Measurements from ENCODE around the gene LRRN2. TPM values are rescaled to one million over a fixed set of nuclear protein-coding genes. Genes with fewer than 3 reads are reported as not detected.

The LRRN2 gene
- total RNA-seq, 4 donors from 2014 or later = 1.8 to 6.4 (median 4.1) TPM

DNA sequence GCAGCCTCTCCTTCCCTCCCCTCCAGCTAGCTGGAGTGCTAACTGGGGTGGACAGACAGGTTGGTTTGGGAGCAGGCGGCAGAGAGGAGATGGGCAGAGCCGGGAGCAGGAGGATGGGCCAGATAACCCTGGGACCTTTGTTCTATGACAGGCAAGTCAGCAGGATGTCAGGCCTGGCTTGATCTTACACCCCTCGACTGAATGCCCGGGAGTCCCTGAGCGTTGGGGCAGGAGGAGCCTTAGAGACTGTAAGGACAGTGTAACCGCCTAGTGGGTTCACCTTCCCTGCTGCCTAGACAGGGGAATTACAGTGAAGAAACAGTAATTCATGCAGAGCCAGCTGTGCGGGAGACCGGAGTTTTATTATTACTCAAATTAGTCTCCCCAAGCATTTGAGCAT, 109.1 kb downstream of the LRRN2 start:
- no peak for ATAC-seq (ENCODE audit: low FRiP score)
- DNase-seq (ENCODE audit: low spot score) = no peak
- TF ChIP-seq, protein P1, sequence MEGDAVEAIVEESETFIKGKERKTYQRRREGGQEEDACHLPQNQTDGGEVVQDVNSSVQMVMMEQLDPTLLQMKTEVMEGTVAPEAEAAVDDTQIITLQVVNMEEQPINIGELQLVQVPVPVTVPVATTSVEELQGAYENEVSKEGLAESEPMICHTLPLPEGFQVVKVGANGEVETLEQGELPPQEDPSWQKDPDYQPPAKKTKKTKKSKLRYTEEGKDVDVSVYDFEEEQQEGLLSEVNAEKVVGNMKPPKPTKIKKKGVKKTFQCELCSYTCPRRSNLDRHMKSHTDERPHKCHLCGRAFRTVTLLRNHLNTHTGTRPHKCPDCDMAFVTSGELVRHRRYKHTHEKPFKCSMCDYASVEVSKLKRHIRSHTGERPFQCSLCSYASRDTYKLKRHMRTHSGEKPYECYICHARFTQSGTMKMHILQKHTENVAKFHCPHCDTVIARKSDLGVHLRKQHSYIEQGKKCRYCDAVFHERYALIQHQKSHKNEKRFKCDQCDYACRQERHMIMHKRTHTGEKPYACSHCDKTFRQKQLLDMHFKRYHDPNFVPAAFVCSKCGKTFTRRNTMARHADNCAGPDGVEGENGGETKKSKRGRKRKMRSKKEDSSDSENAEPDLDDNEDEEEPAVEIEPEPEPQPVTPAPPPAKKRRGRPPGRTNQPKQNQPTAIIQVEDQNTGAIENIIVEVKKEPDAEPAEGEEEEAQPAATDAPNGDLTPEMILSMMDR (IDR thresholded peaks at IDR 0.05) = no peak

DNA sequence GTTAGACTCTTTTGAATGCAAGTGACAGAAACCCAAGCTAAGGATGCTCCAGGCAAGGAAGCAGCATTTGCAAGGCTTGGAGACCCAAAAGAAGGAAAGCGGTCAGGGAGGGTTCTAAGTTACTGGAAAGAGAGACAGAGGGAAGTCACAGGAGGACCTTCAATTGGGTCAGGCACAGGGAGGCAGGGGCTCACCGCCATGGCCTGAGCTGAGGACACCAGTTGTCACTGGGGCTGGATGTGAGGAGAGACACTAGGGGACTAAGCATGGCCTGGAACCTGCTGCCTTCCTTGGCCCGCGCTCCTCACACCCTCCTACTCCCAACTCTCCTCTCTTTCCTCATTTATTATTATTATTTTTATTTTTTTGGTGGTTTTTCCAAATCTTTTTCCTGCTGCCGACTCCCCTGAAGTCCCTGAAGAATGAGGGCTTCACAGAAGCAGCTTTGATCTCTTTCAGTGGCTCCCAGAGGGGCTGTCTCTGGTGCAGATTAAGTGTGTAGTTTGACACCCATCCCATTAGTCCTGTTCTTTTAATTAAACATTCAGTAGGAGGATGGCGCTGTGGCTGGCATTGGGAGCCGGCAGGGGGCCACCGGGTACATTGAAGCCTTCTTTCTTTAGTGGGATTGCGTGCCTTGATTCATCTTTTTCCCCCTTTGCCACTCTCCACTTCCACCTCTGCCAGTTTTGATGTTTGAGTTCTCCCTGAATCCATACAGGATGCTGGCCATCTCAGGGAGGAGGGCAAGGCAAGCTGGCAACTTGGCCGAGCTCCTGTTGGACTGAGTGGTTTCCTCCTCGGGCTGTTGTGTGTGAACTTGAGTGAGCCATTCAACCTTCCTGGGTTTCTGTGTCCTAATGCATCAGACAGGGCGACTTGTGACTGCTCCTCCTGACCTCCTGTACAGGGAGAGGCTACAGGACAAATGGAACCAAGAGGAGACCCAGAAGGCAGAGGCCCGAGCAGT, 110.0 kb downstream of the LRRN2 start:
- ATAC-seq (ENCODE audit: low FRiP score) (no peak), DNase-seq (ENCODE audit: low spot score) (no peak)
- TF ChIP-seq, protein P1 (IDR thresholded peaks at IDR 0.05) = no peak

DNA sequence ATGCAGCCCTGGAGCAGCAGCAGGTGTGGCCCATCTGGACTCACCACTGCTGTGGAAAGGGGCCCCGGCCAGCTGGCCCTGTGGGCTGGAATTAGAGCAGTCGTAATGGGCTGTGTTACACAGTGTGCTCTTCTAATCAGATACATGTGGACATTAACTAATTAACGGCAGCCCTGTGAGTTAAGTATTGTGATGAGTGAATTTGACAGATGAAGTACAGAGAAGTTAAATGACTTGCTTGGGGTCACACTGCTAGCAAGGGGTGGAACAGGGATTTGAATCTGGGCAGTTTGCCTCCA, 110.7 kb downstream of the LRRN2 start:
- ATAC-seq (ENCODE audit: low FRiP score) (no peak), DNase-seq (ENCODE audit: low spot score) (no peak)
- TF ChIP-seq, protein P1 (IDR thresholded peaks at IDR 0.05) = no peak

DNA sequence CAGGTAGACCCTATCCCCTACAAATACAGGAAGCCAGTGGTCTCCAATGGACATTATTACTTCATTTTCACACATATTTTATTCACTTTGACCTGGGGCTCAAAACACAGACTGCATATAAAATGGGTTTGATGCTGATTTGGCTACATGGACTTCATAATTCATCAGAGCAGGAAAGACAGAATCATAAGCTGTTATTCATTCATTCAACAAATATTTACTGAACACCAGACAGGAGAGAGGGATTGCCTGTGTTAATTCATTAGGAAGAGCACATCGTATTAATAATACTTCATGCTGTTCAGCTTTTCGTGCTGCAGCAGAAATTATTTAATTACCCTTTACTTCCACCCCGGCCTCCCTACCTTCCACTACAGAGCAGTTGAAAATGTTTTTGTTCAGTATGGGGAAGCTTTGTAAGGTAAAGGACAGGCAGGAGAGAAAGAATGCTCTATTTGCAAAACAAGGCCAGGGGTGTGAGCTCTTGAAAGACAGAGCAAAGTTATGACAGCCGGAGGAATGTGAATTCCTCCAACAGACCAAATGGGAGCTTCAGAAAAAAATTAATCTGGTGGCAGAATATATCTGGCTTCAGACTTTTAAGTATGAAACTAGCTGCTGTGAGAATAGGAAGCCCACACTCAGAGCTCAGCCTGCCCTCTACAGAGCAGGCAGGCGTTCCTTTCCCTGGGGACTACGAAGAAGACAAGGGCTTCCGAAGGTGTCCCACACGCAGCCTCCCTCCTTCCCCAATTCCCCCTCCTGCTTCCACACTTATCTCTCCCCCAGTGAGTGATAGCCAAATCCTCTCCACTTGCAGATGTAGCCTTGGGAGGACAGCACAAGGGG, 111.3 kb downstream of the LRRN2 start:
- ATAC-seq (ENCODE audit: low FRiP score) (no peak), DNase-seq (ENCODE audit: low spot score) (no peak)
- TF ChIP-seq, protein P1 (IDR thresholded peaks at IDR 0.05) = no peak

DNA sequence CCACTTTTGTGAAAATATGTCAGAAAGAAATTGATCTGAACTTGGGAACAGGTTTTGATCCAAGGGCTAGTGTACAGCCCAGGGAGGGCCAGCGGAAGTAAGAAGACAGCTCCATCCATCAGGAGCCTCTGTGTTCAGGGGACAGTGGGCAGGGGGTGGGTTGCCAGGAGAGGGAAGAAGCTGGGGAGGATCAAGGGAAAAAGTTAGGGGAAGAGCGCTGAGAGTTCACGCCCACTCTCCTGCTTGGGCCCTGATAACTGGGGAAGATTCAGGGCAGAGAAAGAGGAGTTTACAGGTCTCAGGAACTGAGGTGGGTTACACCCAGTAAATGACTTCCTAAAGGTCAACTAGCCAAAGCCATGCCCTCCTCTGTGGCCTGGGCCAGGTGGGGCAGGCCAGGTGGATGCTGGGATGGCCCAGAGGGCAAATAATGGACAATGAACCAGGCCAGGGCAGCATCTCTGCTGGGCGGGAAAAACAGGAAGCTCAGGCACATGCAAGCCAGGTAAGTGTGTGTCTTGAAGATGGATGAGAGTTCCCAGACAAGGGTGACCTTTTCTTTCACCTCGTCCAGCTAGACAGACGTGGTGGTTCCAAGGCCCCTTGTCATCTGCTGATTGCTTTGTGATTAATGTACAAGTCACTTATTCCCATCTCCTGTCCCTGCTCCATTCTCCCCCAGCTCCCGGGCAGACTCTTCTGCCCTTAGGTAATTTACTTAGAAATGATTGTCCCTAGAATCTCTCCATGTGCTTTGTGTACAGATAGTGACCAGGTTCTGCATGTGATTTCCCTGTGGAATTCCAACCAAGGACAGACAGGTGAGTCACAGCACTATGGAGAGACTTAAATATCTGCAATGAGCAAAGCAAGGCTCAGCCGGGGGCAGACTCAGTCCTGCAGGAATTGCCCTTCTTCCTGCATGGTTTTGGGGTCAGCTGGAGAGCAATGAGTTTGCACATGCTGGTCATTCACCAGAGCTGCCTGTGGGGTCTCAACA, 112.3 kb downstream of the LRRN2 start:
- ATAC-seq (ENCODE audit: low FRiP score) (no peak), DNase-seq (ENCODE audit: low spot score) (no peak)
- TF ChIP-seq, protein P1 (IDR thresholded peaks at IDR 0.05) = no peak

DNA sequence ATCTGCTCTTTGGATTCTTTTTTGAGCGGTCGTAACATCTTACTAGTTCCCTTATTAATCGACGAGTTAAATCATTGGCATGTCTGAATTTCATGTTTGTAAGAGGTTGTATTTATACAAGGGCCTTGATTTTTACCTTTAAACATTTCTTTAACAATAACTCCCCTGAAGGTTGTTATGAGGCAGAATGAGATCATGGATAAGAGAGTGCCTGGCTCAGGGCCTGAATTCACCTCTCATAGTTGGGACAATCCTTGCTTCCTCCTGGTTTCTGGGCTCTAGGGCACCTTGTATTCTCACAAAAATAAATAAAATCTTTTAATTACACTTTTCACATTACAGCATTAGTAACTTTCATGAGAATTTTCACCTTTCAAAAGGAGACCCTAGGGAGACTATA, 113.9 kb downstream of the LRRN2 start:
- DNase-seq (ENCODE audit: low spot score) = no peak
- TF ChIP-seq, protein P1 (IDR thresholded peaks at IDR 0.05) = no peak
- ATAC-seq (ENCODE audit: low FRiP score) = no peak
